HG03060 (cell line): ENCODE data around the gene RNF10.
A peak's percentile ranks its signal among the peaks of the same experiment; 100 is the strongest.

Experiments
- ATAC-seq: cut with Tn5 transposase; IDR thresholded peaks from one replicate; pipeline ENCODE4 v1.9.1; 2021; ENCODE audit warnings: low read depth, moderate number of reproducible peaks; ENCODE audit not compliant: unreplicated experiment

Gene RNF10

GRCh38 chr12:120573560-120573959, 39.4 kb downstream of the RNF10 start:
- no peak for ATAC-seq

GRCh38 chr12:120574106-120574505, 40.0 kb downstream of the RNF10 start:
- ATAC-seq = no peak

- ATAC-seq = no peak
Observed at GRCh38 chr12:120579179-120579578, 45.0 kb downstream of the RNF10 start.

- ATAC-seq = peak; percentile 96
Observed at GRCh38 chr12:120580787-120581723, 46.9 kb downstream of the RNF10 start, which contains the start of gene POP5. POP5 (minus strand) TSS chr12:120581402; CDS start chr12:120581362, 40 bp downstream.

GRCh38 chr12:120581998-120582397, 47.8 kb downstream of the RNF10 start:
- ATAC-seq = no peak

GRCh38 chr12:120583478-120584030, 49.4 kb downstream of the RNF10 start:
- no peak for ATAC-seq

GRCh38 chr12:120584343-120585149, 50.4 kb downstream of the RNF10 start:
- no peak for ATAC-seq

GRCh38 chr12:120586206-120586605, 52.0 kb downstream of the RNF10 start:
- ATAC-seq = no peak

GRCh38 chr12:120586860-120587259, 52.7 kb downstream of the RNF10 start:
- ATAC-seq = no peak

GRCh38 chr12:120588371-120588770, 54.2 kb downstream of the RNF10 start:
- ATAC-seq = no peak

GRCh38 chr12:120588948-120589930, 55.1 kb downstream of the RNF10 start:
- ATAC-seq = no peak

- ATAC-seq = no peak
Observed at GRCh38 chr12:120590741-120591407, 56.7 kb downstream of the RNF10 start.

- no peak for ATAC-seq
Observed at GRCh38 chr12:120592121-120593049, 58.2 kb downstream of the RNF10 start.

- ATAC-seq = no peak
Observed at GRCh38 chr12:120596901-120597300, 62.7 kb downstream of the RNF10 start.

GRCh38 chr12:120597861-120598260, 63.7 kb downstream of the RNF10 start:
- ATAC-seq = no peak

- no peak for ATAC-seq
Observed at GRCh38 chr12:120598674-120599463, 64.7 kb downstream of the RNF10 start.
